HG02885 (cell line): ENCODE results near the gene LRP1-AS.
"Not testable (repeated sequence)": the region's sequence is repeated elsewhere in the genome, so short reads cannot be mapped to it uniquely, and the experiment has no call there.

Experiments used
- ATAC-seq: cut with Tn5 transposase; IDR thresholded peaks from one replicate; pipeline ENCODE4 v1.9.1; 2021; ENCODE audit warnings: mild to moderate bottlenecking; ENCODE audit not compliant: unreplicated experiment, poor library complexity

The LRP1-AS gene

GRCh38 chr12:57127101-57127725, 20.2 kb downstream of the LRP1-AS start:
- ATAC-seq: no peak

GRCh38 chr12:57126561-57126960, 20.9 kb downstream of the LRP1-AS start:
- no peak for ATAC-seq

- no peak for ATAC-seq
These were observed 21.4 kb downstream of the LRP1-AS start for GRCh38 chr12:57126061-57126460.

GRCh38 chr12:57124261-57124877, 23.1 kb downstream of the LRP1-AS start:
- ATAC-seq: no peak

GRCh38 chr12:57123813-57124212, 23.6 kb downstream of the LRP1-AS start:
- no peak for ATAC-seq

GRCh38 chr12:57120718-57121117, 26.7 kb downstream of the LRP1-AS start:
- ATAC-seq: not testable (repeated sequence)

DNA sequence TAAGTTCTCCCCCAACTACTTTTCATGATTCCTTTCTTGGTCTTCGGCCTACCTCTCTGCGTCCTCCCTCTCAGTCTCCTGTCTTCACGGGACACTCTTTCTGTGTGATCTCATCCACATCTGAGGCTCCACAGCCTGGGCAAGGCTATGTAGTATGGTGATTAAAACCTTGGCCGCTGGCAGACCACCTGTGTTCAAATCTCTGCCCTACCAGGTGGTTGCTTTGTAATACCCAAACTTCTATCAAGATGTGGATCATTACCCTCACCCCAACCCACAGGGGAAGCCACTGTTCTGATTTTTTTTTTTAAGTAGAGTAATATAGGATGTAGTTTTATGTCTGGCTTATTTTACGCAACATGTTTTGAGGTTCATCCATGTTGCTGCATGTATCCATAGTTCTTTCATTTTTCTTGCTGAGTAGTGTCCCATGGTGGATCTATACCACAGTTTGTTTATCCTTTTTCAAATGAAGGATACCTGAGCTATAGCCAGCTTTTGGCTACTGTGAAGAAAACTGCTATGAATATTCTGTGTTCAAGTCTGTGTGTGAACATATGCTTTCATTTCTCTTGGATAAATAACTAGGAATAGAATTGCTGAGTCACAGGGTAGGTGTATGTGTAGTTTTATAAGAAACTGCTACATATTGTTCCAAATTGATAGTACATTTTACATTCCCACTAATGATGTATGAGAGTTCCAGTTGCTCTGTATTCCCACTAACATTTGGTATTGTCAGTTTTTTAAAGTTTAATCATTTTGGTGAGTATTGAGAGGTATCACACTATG, 27.9 kb downstream of the LRP1-AS start:
- ATAC-seq: no peak

GRCh38 chr12:57118711-57119271, 28.6 kb downstream of the LRP1-AS start:
- no peak for ATAC-seq

DNA sequence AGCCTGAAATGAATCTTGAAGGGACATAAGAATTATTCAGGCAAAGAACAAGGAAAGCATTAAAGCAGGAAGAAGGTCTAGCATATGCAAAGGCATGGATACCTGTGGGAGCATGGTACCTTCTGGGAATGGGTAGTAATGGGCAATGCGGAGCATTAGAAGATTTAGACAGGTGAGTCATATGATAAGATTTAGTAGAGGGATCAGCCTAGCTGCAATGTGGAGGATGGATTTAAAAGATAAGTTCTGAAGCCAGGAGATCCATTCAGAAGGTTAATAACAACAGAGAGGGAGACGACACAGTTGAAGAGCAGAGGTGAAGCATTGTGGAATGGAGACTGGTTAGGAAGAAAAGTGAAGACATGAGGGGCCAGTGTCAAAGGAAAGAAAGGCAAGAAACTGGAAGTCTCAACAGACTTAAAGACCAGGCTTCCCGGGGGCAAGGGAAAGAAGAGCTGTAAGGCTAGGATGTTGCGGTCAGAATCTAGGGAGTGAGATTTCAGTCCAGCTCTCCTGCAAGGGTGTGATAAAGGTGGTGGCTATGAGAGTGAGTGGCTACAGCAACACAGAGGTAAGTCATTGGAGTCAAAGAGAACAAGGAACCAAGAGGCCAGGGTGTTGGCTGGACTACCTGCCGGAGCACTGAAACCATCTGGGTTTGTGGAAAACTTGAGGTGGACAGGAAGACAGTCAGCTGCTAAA, 30.7 kb downstream of the LRP1-AS start:
- no peak for ATAC-seq

DNA sequence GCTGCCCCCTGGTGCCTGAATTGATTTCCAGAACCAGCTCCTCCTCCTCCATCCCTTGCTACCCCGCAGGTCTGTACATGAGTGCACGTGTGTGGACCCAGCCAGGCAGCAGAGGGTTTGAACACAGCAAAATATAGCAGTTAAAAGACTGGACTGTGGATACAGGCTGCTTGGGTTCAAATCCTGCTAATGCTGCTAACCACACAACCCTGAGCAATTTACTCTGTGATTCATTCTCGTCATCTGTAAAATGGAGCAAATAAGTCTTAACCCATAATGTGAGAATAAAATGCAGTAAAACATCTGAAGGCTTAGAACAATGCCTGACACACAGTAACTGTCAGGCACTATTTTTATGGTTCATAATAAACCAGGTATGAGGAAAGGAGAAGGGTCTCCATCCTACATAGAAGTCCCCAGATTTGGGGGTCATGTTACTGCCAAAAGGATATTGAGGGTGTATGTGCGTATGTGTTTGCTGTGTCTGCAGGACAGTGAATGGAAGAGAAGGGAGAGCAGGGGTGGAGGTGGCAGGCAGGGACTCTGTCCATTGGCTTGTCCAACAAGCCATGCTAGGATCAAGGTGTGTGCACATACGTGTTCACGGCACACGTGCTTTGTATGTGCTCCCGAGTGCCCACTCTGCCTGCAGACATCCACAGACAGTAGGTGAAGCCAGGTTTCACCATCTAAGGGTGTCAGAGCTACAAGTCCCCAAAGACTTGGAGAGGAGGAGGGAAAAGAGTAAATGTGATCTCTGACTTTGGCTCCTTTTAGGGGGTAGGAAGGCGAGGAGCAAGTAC, 34.7 kb downstream of the LRP1-AS start:
- ATAC-seq: peak; percentile 65

DNA sequence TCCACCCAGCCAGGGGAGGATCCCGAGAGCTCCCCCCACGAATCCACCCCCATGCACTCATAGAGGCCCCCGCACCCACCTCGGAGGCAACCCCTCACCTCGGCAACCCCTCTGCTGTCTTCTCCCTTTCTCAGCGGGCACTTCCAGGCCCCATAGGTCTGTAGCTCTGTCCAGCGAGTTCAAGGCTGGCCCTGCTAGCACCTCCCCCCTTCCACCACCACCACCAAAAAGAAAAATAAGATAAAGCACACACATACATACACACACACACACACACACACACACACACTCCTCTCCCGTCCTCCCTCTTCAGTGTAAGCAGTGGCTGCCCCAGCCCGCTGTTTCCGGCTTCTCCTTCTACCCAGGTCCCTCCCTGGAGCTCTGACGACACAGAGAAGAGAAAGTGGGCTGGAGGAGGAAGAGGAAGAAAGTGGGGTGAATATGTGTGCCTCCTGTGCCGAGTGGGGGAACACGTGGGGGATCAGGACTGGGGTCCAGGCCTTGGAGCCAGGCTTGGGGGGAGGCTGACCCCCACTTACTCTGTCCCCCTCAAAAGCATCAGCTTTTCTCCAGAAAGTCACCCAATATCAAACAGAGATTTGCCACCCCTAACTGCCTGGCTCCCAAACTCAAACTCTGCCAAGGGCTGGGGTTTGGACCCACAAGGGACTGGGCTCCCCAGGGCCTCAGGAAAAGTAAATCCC, 36.2 kb downstream of the LRP1-AS start, which contains the start of gene STAT6:
Gene STAT6 (minus strand): TSS at position 332 of the 704 bp plus-strand sequence. CDS start 3,084 bp downstream, outside the sequence.
- peak; percentile 69 for ATAC-seq

DNA sequence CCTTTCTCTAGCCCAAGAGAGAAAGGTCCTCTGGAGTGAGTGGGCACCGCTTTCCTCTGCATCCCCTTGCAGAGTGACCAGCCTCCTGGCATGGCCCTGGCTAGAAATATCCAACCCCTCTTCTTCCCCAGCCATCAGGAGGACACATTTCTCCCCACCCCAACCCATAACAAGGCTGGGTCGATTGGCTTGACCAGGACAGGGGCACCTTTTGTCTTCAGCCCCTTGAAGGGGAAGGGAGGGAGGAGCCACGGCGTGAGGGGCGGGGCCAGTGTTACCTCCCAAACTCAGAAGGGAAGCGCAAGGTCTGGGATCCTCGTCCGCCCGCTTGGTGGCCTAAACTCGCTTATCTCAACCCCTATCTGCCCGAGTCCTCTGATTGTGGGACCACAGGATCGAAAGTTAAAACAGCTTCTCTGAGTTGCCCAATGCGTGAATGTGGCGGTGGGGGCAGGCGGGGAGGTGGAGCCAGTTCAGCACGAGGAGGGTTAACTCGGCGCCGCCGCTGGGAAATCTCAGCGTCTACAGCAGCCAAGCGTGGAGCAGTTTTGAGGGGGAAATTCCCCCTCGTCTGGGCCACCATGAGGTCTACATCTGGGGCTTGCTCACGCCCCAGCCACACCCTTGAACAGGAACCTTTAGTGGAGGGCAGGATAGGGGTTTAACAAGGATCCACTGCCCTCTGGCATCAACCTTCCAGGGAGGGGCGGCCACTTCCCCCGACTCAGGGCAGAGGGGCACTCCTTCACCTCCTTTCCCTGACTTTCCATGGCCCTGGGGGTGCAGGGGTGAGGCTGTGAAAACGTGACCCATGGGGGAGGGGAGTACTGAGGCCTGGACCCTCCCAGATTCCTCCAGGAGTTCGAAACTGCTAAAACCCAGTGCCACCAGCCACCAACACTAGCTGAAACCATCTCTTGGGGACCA, 37.1 kb downstream of the LRP1-AS start:
- peak; percentile 48 for ATAC-seq

DNA sequence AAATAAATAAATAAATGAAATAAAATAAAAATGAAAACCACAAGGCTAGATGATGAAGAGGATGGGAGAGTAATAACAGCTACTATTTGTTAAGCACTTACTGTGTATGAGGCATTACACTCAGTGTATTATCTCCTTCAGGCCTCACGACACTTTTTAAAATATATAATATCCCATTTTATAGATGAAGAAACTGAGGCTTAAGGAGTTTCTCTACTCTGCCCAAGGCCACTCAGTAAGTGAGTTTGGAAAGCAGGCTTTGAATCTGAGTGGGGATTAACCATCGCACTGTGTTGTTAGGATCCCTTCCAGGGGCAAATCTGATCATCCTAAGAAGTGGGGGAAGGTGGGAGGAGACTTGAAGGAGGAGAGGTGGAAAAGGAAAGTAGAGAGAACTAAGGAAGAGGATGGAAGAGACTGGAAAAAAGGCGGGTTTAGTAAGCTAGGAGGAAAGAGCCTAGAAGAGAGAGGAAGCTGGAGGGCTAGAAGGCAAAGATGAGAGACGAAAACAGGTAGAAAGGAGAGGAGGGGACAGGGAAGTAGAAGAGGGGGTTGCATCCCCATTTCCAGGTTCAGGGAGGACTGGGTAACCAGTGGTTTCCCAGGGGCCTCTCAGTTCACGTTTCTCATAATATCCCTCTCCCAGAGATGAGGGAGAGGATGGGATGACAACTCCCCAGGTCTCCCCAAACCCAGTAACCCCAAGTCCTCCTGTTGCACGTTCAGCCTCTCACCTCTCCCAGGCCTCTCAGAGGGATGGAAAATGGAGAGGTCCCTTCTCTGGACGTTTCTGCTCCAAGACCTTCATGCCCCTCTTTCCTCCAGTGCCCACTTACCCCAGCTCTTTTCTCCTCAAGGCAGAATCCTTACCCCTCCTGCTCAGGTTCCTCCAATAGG, 38.0 kb downstream of the LRP1-AS start:
- no peak for ATAC-seq

DNA sequence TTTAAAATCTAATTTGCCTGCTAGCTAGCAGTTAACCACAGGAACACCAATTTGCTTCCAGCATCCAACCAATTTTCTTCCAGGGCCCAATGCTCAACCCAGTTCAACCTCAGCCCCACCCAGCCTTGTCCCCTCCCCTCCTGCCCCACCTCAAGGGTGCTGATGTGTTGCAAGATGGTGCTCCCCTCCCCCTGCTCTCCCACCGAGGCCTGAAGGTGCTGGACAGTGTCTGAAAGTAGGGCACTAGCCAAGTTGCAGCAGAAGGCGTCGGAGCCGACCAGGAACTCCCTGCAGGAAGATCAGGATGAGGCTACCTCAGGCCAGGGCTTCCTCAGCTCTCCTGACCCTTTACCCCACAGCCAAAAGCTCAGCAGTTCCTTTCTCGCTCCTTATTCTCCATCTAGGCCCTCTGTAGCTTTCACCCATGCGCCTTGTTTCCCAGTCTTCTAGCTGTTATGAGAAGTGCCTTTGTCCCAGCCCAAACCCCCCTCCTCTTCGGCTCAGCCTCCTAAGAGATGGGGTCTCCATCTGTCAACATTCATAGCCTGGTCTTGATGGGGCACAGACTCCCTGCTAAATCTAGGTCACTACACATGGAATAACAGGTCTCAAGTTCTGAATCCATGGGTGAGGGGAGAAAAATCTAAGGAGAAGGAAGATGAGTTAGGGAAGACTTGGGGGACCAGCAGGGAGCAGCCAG, 39.8 kb downstream of the LRP1-AS start:
- no peak for ATAC-seq

DNA sequence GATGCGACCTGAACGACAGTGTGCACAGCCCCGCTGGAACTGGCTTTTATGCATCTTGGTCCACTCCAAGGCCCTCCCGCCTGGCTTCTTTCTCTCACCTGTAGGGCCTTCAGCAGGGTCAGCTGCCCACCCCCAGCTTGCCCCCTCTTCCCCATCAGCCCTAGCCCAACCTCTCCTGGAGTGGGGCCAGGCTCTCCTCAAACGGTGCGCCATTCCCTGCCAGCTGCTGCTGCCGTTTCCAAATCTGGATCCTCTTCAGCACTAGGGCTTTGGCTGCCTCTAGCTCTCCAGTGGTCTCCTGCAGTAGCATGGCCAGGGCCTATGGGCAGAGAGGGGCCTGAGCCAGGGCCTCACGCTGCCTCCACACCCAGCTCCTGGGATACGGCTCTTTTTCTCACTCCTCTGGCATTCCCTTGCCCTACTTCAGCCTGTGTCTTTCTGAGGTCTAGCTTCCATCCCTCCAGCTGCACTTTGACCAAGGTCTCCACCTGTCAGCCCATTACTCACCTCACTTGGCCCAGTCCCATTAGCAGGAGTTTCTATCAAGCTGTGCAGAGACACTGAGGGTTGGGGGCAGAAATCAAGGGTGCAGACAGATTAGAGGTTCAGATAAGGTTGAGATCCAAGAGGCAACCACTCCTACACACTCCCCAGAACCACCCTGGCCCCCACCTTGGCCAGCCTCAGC, 41.3 kb downstream of the LRP1-AS start:
- no peak for ATAC-seq
